Mesenchymal stem cell (in vitro differentiated cells and primary cell): ENCODE measurements around the gene BTN2A1.

Experiments used
- DNase-seq: peaks from one replicate; pipeline ENCODE4 v3.0.0-alpha.2; 2013
- H2AFZ ChIP-seq: one replicate; pipeline ENCODE4 v1.6.1; 2013; ENCODE audit warnings: low read depth, mild to moderate bottlenecking, control low read depth, inconsistent platforms, low read length, moderate library complexity
- H2AK5ac ChIP-seq: 2 replicates; pipeline ENCODE4 v1.6.1; 2013; ENCODE audit warnings: low read length, moderate library complexity, mild to moderate bottlenecking, inconsistent platforms; ENCODE audit not compliant: severe bottlenecking
- H2BK120ac ChIP-seq: one replicate; pipeline ENCODE4 v1.6.1; 2013; ENCODE audit warnings: low read depth, mild to moderate bottlenecking, inconsistent platforms, low read length, moderate library complexity
- H2BK12ac ChIP-seq, 2 experiments: one replicate each; pipeline ENCODE4 v1.6.1; 2013; ENCODE audit warnings: inconsistent platforms in 2 of 2, low read length in 2 of 2, mild to moderate bottlenecking in 2 of 2, moderate library complexity in 2 of 2, control low read depth in 1 of 2
- H2BK15ac ChIP-seq: one replicate; pipeline ENCODE4 v1.6.1; 2013; ENCODE audit warnings: mild to moderate bottlenecking, low read depth, inconsistent platforms; ENCODE audit not compliant: poor library complexity, severe bottlenecking
- H2BK5ac ChIP-seq: 2 replicates; pipeline ENCODE4 v1.6.1; 2013; ENCODE audit warnings: low read depth, mild to moderate bottlenecking, low read length, control low read depth, inconsistent platforms; ENCODE audit not compliant: poor library complexity, severe bottlenecking
- H3K14ac ChIP-seq, 2 experiments: one replicate each; pipeline ENCODE4 v1.6.1; 2013; ENCODE audit warnings: inconsistent platforms in 2 of 2, low read length in 2 of 2, control low read depth in 1 of 2, mild to moderate bottlenecking in 1 of 2, moderate library complexity in 1 of 2
- H3K18ac ChIP-seq, 2 experiments: one replicate each; pipeline ENCODE4 v1.6.1; 2013; ENCODE audit warnings: inconsistent platforms in 2 of 2, low read length in 2 of 2, control low read depth in 1 of 2, low read depth in 1 of 2, mild to moderate bottlenecking in 1 of 2
- H3K23ac ChIP-seq, 2 experiments: one replicate each; pipeline ENCODE4 v1.6.1; 2013; ENCODE audit warnings: inconsistent platforms in 2 of 2, low read length in 2 of 2, mild to moderate bottlenecking in 2 of 2, moderate library complexity in 2 of 2, control low read depth in 1 of 2
- H3K27ac ChIP-seq: 2 replicates; pipeline ENCODE4 v1.5.1; 2013; ENCODE audit warnings: mild to moderate bottlenecking, moderate library complexity, low read length, control low read depth, inconsistent platforms; ENCODE audit not compliant: poor library complexity, severe bottlenecking
- H3K27me3 ChIP-seq, 2 experiments: 2 replicates each; pipeline versions ENCODE4 v1.6.1 to v1.7.0; 2013; ENCODE audit warnings: low read length in 2 of 2, mild to moderate bottlenecking in 2 of 2, moderate library complexity in 2 of 2, control low read depth in 1 of 2, inconsistent platforms in 1 of 2; ENCODE audit not compliant: control insufficient read depth in 1 of 2, insufficient read depth in 1 of 2
- H3K36me3 ChIP-seq, 2 experiments: 2 replicates each; pipeline versions ENCODE4 v1.6.1 to v1.7.0; 2013; ENCODE audit warnings: low read length in 2 of 2, control low read depth in 1 of 2, inconsistent platforms in 1 of 2, low read depth in 1 of 2, mild to moderate bottlenecking in 1 of 2; ENCODE audit not compliant: insufficient read depth in 2 of 2, control insufficient read depth in 1 of 2
- H3K4ac ChIP-seq, 2 experiments: one replicate each; pipeline ENCODE4 v1.6.1; 2013; ENCODE audit warnings: inconsistent platforms in 2 of 2, low read length in 2 of 2, mild to moderate bottlenecking in 2 of 2, moderate library complexity in 2 of 2, control low read depth in 1 of 2, low read depth in 1 of 2
- H3K4me1 ChIP-seq: 2 replicates; pipeline ENCODE4 v1.6.1; 2013; ENCODE audit warnings: low read depth, low read length, control low read depth; ENCODE audit not compliant: control insufficient read depth, insufficient read depth
- H3K4me2 ChIP-seq: 2 replicates; pipeline ENCODE4 v1.6.1; 2013; ENCODE audit warnings: low read length, mild to moderate bottlenecking, inconsistent platforms; ENCODE audit not compliant: poor library complexity, severe bottlenecking
- H3K4me3 ChIP-seq, 2 experiments: 2 replicates each; pipeline versions ENCODE4 v1.5.1 to v1.7.0; 2013; ENCODE audit warnings: low read length in 2 of 2, mild to moderate bottlenecking in 2 of 2, control low read depth in 1 of 2, low read depth in 1 of 2; ENCODE audit not compliant: insufficient read depth in 1 of 2
- H3K79me1 ChIP-seq: replicated peaks from 2 replicates; pipeline ENCODE4 v1.6.1; 2013; ENCODE audit warnings: mild to moderate bottlenecking, control low read depth, low read length, inconsistent platforms; ENCODE audit not compliant: poor library complexity, severe bottlenecking
- H3K9ac ChIP-seq: 2 replicates; pipeline ENCODE4 v1.7.0; 2013; ENCODE audit warnings: mild to moderate bottlenecking, low read length, moderate library complexity
- H3K9me3 ChIP-seq: 2 replicates; pipeline ENCODE4 v1.7.0; 2013; ENCODE audit warnings: mild to moderate bottlenecking, low read length; ENCODE audit not compliant: control insufficient read depth
- H4K8ac ChIP-seq: one replicate; pipeline ENCODE4 v1.6.1; 2013; ENCODE audit warnings: inconsistent platforms, mild to moderate bottlenecking, low read length, moderate library complexity
- H4K91ac ChIP-seq: one replicate; pipeline ENCODE4 v1.6.1; 2013; ENCODE audit warnings: mild to moderate bottlenecking, low read length, inconsistent platforms
- WGBS: methylation state at CpG from one replicate; pipeline ENCODE4 v1.1.7; 2013; ENCODE audit warnings: mixed read lengths; 5-methylcytosine and 5-hydroxymethylcytosine counted together

Gene BTN2A1

GRCh38 chr6:26486358-26486757 is 28.6 kb downstream of the BTN2A1 start:
- no peak overlapping the region for H3K4me2 ChIP-seq
- H3K27ac ChIP-seq, result no peak overlapping the region
- no peak overlapping the region for H4K91ac ChIP-seq
- H3K9me3 ChIP-seq, result peaks cover 7% of the 10 kb centered on the region
- H3K9ac ChIP-seq, result no peak overlapping the region
- no peaks in the 10 kb centered on the region for H3K36me3 ChIP-seq
- 91% methylated on average over 1 of the region's 5 CpGs for WGBS
- H3K23ac ChIP-seq, result no peak overlapping the region
- H3K4me1 ChIP-seq, result no peaks in the 10 kb centered on the region
- H2AFZ ChIP-seq, result no peak overlapping the region
- H3K27me3 ChIP-seq, result no peaks in the 10 kb centered on the region
- H3K4ac ChIP-seq, result no peak overlapping the region
- H4K8ac ChIP-seq, result no peak overlapping the region
- no peak overlapping the region for H2BK120ac ChIP-seq
- H2AK5ac ChIP-seq, result no peak overlapping the region
- H3K4me3 ChIP-seq, result no peak overlapping the region
- H2BK12ac ChIP-seq, result no peak overlapping the region
- H3K14ac ChIP-seq, result no peak overlapping the region
- no peak for DNase-seq
- H2BK5ac ChIP-seq, result no peak overlapping the region
- no peaks in the 10 kb centered on the region for H3K79me1 ChIP-seq
- H2BK15ac ChIP-seq, result no peak overlapping the region
- H3K18ac ChIP-seq, result no peak overlapping the region

- Histone ChIP-seq H3K79me1 (no peaks in the 10 kb centered on the region), H3K14ac (no peak overlapping the region), H3K4me2 (no peak overlapping the region), H3K4me3 (no peak overlapping the region), H3K23ac (no peak overlapping the region), H3K36me3 (no peaks in the 10 kb centered on the region), H3K27me3 (no peaks in the 10 kb centered on the region), H4K91ac (no peak overlapping the region), H2BK12ac (no peak overlapping the region), H2BK120ac (no peak overlapping the region), H2AK5ac (no peak overlapping the region), H3K9me3 (peaks cover 7% of the 10 kb centered on the region), H2BK5ac (no peak overlapping the region), H4K8ac (no peak overlapping the region), H2AFZ (no peak overlapping the region), H3K27ac (no peak overlapping the region), H3K18ac (no peak overlapping the region), H2BK15ac (no peak overlapping the region), H3K4ac (no peak overlapping the region), H3K4me1 (no peaks in the 10 kb centered on the region), H3K9ac (no peak overlapping the region)
- 94% methylated on average over 1 of the region's 1 CpG for WGBS
- DNase-seq, result no peak
Observed at GRCh38 chr6:26487466-26487865, 29.7 kb downstream of the BTN2A1 start.

- no peak overlapping the region for H3K4me3 ChIP-seq
- H4K91ac ChIP-seq, result no peak overlapping the region
- no peak overlapping the region for H3K23ac ChIP-seq
- H3K79me1 ChIP-seq, result no peaks in the 10 kb centered on the region
- H3K36me3 ChIP-seq, result no peaks in the 10 kb centered on the region
- no peak overlapping the region for H3K4me2 ChIP-seq
- no peak overlapping the region for H4K8ac ChIP-seq
- H3K4me1 ChIP-seq, result no peaks in the 10 kb centered on the region
- no peak overlapping the region for H3K27ac ChIP-seq
- no peak overlapping the region for H3K4ac ChIP-seq
- H2BK5ac ChIP-seq, result no peak overlapping the region
- H2AK5ac ChIP-seq, result no peak overlapping the region
- no peak overlapping the region for H2BK120ac ChIP-seq
- H2AFZ ChIP-seq, result no peak overlapping the region
- no peak overlapping the region for H3K9ac ChIP-seq
- H2BK15ac ChIP-seq, result no peak overlapping the region
- WGBS, result 91% methylated on average over 7 of the region's 8 CpGs
- DNase-seq, result no peak
- no peak overlapping the region for H3K18ac ChIP-seq
- H3K27me3 ChIP-seq, result no peaks in the 10 kb centered on the region
- no peak overlapping the region for H2BK12ac ChIP-seq
- peaks cover 7% of the 10 kb centered on the region for H3K9me3 ChIP-seq
- no peak overlapping the region for H3K14ac ChIP-seq
Observed at GRCh38 chr6:26489996-26490964, 32.5 kb downstream of the BTN2A1 start.

- H2BK120ac ChIP-seq, result no peak overlapping the region
- no peak overlapping the region for H3K4me3 ChIP-seq
- H3K4me1 ChIP-seq, result no peaks in the 10 kb centered on the region
- no peak overlapping the region for H3K9ac ChIP-seq
- WGBS, result 90% methylated on average over 5 of the region's 5 CpGs
- H2BK15ac ChIP-seq, result no peak overlapping the region
- H3K27ac ChIP-seq, result no peak overlapping the region
- no peak overlapping the region for H2AK5ac ChIP-seq
- no peak overlapping the region for H3K18ac ChIP-seq
- no peak overlapping the region for H4K8ac ChIP-seq
- no peak overlapping the region for H2AFZ ChIP-seq
- no peak overlapping the region for H3K4me2 ChIP-seq
- H3K36me3 ChIP-seq, result no peaks in the 10 kb centered on the region
- H3K4ac ChIP-seq, result no peak overlapping the region
- H3K14ac ChIP-seq, result no peak overlapping the region
- no peaks in the 10 kb centered on the region for H3K27me3 ChIP-seq
- H3K9me3 ChIP-seq, result peaks cover 7% of the 10 kb centered on the region
- H2BK5ac ChIP-seq, result no peak overlapping the region
- DNase-seq, result no peak
- H3K79me1 ChIP-seq, result no peaks in the 10 kb centered on the region
- no peak overlapping the region for H3K23ac ChIP-seq
- no peak overlapping the region for H2BK12ac ChIP-seq
- no peak overlapping the region for H4K91ac ChIP-seq
Observed at GRCh38 chr6:26491604-26492003, 33.8 kb downstream of the BTN2A1 start.
